Left lobe of liver (tissue), 2 donors: ENCODE data around the gene PHACTR1. TPM values are rescaled to one million over a fixed set of nuclear protein-coding genes. Genes with fewer than 3 reads are reported as not detected.
"Not testable (repeated sequence)": the region's sequence is repeated elsewhere in the genome, so short reads cannot be mapped to it uniquely, and the experiment has no call there.

Experiments
- ATAC-seq: fragments of 200-7000 bp; cut with Tn5 transposase; one replicate; pipeline ENCODE4 v1.9.1; 2020; ENCODE audit warnings: mild to moderate bottlenecking, moderate library complexity
- DNase-seq: peaks from one replicate; pipeline ENCODE4 v3.0.0-alpha.2; 2020; ENCODE audit warnings: low spot score
- total RNA-seq: library from RNA; stranded (reverse); gene quantifications from one replicate; pipeline ENCODE4 v1.2.1, GENCODE V29; 2021
- donor health status: DM: no; HTN: no; CAD: no; lungs with moderate emphysema.
- donor health status: DM: no; HTN: yes; CAD: no.

Gene PHACTR1
- total RNA-seq, 1 donor from 2014 or later = 0.68 TPM

DNA sequence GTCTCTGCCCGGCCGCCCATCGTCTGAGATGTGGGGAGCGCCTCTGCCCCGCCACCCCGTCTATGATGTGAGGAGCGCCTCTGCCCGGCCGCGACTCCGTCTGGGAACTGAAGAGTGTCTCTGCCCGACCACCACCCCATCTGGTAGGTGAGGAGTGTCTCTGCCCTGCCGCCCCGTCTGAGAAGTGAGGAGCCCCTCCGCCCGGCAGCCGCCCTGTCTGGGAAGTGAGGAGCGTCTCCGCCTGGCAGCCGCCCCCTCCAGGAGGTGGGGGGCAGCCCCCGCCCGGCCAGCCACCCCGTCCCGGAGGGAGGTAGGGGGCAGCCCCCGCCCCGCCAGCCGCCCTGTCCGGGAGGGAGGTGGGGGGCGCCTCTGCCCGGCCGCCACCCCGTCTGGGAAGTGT is 417.3 kb downstream of the PHACTR1 start:
- DNase-seq, ATAC-seq: not testable (repeated sequence)

DNA sequence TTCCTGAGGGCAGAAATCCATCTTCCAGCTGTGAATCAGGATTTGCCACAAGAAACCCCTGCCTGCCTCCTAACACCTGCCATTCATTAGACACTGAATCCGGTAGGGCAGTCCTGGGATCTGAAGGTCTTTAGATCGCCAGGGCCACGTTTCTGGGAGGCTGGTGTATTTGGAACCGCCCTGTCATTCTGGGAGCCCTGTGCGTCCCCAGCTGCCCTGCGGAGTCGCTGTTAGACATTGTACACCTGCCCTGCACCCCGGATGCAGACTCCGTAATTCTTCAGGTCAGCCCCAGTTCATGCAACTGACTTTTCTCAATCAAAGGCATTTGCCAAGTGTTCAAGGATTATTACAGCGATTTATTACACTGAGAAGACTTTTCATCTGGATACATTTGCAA is 418.6 kb downstream of the PHACTR1 start:
- DNase-seq = no peak
- ATAC-seq = no peak

DNA sequence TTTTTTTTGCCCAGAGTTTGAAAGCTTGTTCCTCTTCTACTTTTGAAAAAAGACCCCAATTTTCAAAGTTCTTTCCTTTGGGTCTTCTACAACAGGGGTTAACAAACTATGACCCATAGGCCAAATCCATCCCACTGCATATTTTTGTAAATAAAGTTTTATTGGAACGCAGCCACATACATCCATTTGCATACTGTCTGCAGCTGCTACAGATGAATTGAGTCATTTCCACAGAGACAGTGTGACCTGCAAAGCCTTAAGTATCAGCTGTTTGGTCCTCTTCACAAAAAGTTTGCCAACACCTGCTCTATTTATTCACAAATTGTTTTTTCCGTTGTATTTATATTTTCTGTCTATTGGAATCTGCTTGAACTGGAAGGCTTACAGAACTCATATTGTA is 422.6 kb downstream of the PHACTR1 start:
- no peak for ATAC-seq
- DNase-seq = no peak

GRCh38 chr6:13140980-13141379 is 424.4 kb downstream of the PHACTR1 start:
- DNase-seq (no peak), ATAC-seq (no peak)

DNA sequence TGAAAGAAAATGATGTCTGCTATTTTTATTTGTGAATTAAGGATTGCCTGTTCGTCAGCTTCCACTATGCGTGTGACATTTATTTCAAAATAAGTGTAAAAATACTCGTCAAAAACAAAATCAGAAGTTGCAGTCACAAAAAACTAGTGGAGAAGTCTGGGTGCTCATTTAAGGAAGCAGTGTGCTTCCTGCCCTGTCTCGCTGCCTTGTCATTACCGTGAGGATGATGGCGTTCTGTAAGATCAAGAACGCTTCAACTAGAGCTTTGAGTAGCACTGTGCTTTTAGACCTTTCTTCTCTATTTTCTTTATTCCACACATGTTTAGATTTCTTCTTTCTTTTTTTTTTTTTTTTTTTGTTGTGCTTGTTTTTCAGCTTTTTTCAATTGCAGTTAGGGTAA is 424.8 kb downstream of the PHACTR1 start:
- DNase-seq = no peak
- ATAC-seq = no peak

- ATAC-seq (no peak), DNase-seq (no peak)
Measured at GRCh38 chr6:13142611-13143010, 426.0 kb downstream of the PHACTR1 start.

DNA sequence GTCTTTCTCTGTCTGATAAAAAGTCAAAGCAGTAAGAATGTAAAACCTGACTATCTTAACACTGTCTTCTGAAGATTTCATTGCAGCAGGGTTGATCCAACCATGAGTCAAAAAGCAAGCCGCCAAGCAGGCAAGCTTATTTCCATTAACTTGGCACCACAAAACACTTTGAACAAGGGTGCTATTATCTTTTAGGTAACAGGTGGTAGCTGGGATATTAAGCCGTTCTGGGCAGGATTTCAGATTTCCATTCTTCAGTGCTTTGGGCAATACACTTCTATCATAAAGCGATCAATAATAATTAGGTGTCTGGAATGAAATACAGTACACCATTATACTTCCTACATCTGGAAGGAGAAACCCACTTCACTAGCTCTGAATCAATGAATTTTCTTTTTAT is 429.9 kb downstream of the PHACTR1 start:
- DNase-seq = no peak
- no peak for ATAC-seq

- ATAC-seq (no peak), DNase-seq (no peak)
Measured at GRCh38 chr6:13147376-13147775, 430.8 kb downstream of the PHACTR1 start.

DNA sequence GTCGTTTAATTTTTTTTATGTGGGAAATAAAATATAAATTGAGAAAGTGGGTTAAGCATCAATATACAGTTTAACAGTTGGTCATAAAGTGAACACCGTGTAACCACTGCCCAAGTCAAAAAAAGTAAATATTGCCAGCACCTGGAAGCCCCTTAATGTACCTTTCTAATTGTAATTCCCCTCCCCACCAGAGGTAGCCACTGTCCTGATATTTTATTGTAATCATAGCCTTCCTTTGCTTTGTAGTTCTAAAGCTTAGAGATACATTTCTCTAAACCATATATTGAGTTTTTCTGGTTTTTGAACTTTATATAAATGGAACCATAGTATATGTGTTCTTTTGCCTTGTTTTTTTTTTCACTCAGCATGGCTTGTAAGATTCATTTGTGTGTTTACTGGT is 431.2 kb downstream of the PHACTR1 start:
- DNase-seq (no peak), ATAC-seq (no peak)

- DNase-seq (no peak), ATAC-seq (no peak)
Measured at GRCh38 chr6:13152764-13153163, 436.2 kb downstream of the PHACTR1 start.

DNA sequence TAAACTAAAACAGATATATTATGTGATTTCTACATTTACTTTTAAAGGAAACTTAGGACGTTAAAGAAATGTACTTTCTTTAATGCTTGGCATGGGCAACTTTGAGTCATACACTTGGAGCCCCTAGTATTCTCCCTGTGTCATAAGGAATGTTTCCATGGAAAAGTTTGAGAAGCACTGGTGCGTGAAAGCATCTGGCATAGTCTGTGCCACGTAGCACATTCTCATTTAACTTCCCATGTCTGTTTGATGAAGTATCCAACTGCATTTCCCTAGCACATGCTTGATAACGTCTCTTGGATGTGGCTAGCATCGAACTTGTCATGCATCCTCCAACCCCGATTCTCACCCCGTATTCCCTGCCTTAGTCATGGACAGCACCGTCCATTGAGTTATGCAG is 439.8 kb downstream of the PHACTR1 start:
- DNase-seq (no peak), ATAC-seq (no peak)

GRCh38 chr6:13157293-13157692 is 440.7 kb downstream of the PHACTR1 start:
- ATAC-seq = no peak

GRCh38 chr6:13159300-13159699 is 442.7 kb downstream of the PHACTR1 start:
- DNase-seq = no peak
- no peak for ATAC-seq

More at GRCh38 chr6:13157293-13157692, 440.7 kb downstream of the PHACTR1 start:
- DNase-seq = no peak

DNA sequence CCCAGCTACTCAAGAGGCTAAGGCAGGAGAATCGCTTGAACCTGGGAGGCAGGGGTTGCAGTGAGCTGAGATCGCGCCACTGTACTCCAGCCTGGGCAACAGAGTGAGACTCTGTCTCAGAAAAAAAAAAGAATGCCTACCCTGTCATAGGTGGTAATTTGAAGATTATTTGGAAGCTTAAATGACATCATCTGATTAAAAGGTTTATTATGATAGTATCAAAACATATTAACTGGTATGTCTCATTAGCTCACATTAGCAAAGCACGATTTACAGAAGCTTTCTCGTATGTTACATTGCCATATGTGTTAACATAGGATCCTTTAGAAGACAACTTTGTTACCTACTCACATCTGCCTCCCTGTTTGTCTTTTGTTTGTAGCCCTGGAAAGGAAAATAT is 443.3 kb downstream of the PHACTR1 start:
- DNase-seq, ATAC-seq: not testable (repeated sequence)

GRCh38 chr6:13163161-13163944 is 446.8 kb downstream of the PHACTR1 start:
- no peak for ATAC-seq

DNA sequence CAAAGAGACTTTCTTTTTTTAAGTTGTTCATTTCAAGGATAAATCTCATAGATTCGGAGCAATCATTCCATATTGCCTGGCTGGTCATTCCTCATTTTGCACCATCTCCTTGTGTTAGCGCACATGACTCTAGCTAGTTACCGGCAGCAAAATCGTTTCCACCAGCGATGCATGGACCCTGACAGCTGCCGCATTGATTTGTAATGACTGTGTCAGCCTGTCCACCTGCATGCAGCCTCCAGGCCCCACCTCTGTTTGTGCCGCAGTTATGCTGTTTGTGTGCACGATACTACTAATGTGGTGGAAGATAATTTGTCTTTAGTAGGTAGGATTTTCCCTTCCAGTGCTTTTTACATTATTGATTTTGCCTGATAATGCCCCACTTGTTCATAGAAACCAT is 447.7 kb downstream of the PHACTR1 start:
- ATAC-seq (no peak), DNase-seq (no peak)

More at GRCh38 chr6:13163161-13163944, 446.8 kb downstream of the PHACTR1 start:
- no peak for DNase-seq

- no peak for DNase-seq
- ATAC-seq = no peak
Measured at GRCh38 chr6:13165502-13166172, 449.1 kb downstream of the PHACTR1 start.

DNA sequence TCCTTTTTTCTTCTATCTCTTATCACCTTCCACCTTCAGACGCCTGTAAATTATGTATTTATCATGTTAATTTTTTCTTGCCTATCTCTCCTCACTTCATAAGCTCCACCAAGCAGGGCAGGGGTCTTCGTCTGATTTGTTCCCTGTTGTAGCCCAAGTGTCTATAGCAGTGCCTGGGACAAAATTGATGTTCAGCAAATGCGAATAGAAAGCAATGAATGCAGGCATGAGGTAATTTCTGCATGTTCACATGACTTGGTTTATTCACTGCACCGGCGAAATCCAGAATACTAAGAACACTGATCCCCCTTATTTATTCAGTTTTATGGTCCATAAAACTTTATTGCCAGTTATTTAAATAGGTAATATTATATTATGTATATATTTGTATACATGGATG is 449.7 kb downstream of the PHACTR1 start:
- DNase-seq = no peak
- ATAC-seq = no peak

- no peak for ATAC-seq
- DNase-seq = no peak
Measured at GRCh38 chr6:13166916-13167315, 450.3 kb downstream of the PHACTR1 start.

DNA sequence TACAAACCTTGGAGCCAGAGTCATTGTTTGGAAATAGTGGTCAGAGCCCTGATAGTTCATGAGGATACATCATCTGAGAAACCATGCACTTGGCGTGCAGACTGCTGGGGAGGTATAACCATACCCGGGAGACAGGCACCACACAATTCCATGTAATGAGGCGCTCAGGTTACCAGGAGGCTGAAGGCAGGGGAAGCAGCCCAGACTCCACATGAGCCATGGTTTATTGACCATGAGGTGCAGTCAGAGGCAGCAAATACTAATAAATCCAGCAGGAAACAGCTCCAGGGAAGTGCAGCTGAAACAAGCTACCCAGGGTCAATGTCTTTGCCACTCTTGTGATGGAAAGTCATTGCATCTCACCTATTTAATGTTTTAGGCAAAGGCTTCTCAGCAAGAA is 455.7 kb downstream of the PHACTR1 start:
- DNase-seq (no peak), ATAC-seq (no peak)

GRCh38 chr6:13175087-13175486 is 458.5 kb downstream of the PHACTR1 start:
- ATAC-seq (no peak), DNase-seq (no peak)

GRCh38 chr6:13175759-13176158 is 459.2 kb downstream of the PHACTR1 start:
- ATAC-seq = no peak

More at GRCh38 chr6:13175759-13176158, 459.2 kb downstream of the PHACTR1 start:
- no peak for DNase-seq
